Superior temporal gyrus (tissue), 1 donor: Measurements from ENCODE around the gene SNAI3.

ENCODE experiments used
- DNase-seq: peaks from one replicate; pipeline ENCODE4 v3.0.0-alpha.2; 2016; ENCODE audit errors: extremely low spot score

The SNAI3 gene

DNA sequence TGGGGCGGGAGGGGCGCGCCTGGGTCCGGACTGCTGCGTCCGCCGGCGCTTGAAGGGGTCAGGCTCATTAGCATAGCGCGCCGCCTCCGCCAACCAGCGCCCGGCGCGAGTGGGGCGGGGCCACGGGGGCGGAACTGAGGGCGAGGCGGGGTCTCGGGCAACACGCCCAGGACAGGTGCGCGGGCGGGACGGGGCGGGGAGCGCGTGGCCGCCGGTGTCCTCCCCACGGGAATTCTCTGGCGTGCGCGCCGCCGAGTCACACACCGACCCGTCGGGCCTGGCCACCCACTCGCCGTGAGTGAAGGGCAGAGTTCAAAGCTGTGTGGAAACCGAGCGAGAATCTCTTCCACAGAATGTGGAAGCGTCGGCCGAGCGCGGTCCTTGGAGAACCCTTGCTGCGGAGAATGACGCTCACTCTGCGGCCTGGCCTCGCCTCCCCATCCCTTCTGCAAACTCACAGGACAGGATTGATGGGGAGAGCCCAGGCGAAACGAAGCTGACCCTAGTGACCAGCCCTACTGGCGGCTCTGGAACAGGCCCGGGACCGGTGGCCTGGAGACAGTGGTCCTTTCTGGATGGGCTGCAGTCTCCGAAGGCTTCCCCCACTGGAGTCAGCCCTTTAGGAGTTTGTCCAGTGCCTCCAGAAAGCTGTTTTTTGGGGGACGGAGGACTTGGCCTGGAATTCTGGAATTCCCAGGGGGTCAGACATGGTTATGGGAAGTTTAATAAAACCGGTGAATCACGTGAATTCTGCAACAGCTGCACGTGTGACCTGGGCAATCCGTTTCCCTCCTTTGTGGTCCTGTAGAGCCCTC, at the start of gene SNAI3:
SNAI3 (minus strand) TSS at position 69 of the 815 bp plus-strand sequence. CDS start 101 bp downstream, outside the sequence.
- DNase-seq = no peak

GRCh38 chr16:88736088-88736487, 49.8 kb upstream of the SNAI3 start:
- no peak for DNase-seq

GRCh38 chr16:88735616-88736015, 49.3 kb upstream of the SNAI3 start:
- DNase-seq = no peak

- no peak for DNase-seq
These were observed 48.8 kb upstream of the SNAI3 start for GRCh38 chr16:88735121-88735520.

GRCh38 chr16:88734361-88734728, 48.0 kb upstream of the SNAI3 start:
- no peak for DNase-seq

DNA sequence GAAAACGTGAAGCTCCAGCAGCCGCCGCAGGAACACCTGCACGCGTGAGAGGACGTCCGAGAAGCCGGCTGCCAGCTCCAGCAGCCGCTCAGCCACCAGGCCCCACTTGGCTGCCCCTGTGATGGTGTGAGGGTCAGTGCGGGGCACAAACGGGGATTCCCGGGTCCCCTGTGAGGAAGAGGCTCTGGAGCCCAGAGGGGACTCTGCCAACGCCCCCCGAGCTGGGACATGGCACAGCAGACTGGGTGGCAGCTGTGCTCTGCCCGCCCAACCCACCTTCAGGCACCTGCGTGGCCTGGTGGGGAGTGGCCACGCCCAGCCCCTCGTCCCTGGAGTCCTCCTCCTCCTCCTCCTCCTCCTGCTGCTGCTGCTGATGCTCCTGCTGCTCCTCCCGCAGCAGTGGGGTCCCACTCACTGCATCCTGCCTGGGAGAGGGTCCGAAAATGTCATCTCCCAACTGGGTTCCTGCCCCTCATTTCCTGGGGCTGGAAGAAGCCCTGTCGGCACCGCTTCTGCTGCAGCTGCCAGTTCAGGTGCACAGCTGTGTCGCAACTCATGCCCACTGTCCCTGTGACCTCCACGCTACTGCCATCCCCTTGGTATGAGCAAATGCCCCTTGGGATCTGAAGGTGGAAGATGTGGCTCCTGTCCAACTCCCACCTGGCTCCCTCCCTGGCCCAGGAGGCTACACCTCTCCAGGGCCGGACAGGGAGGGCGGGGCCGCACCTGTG, 47.5 kb upstream of the SNAI3 start:
- DNase-seq = no peak

DNA sequence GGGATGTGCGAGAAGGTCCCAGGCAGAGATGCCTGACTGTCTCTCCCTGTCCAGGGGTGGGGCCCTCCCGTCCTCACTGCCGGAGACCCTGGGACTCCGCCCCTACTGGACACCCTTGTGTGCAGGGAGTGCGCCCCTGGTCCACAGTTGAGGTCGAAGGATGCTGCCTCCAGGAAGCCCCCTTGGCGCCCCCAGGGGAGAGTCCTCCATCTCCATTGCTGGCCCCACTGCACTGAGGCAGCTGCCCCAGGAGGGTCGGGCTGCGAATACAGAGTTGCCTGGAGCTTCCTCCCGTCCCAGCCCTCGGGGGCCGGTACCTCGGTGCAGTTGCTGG, 46.6 kb upstream of the SNAI3 start:
- DNase-seq = no peak

GRCh38 chr16:88732172-88732960, 46.1 kb upstream of the SNAI3 start:
- DNase-seq = no peak

GRCh38 chr16:88731699-88732098, 45.4 kb upstream of the SNAI3 start:
- DNase-seq = no peak

DNA sequence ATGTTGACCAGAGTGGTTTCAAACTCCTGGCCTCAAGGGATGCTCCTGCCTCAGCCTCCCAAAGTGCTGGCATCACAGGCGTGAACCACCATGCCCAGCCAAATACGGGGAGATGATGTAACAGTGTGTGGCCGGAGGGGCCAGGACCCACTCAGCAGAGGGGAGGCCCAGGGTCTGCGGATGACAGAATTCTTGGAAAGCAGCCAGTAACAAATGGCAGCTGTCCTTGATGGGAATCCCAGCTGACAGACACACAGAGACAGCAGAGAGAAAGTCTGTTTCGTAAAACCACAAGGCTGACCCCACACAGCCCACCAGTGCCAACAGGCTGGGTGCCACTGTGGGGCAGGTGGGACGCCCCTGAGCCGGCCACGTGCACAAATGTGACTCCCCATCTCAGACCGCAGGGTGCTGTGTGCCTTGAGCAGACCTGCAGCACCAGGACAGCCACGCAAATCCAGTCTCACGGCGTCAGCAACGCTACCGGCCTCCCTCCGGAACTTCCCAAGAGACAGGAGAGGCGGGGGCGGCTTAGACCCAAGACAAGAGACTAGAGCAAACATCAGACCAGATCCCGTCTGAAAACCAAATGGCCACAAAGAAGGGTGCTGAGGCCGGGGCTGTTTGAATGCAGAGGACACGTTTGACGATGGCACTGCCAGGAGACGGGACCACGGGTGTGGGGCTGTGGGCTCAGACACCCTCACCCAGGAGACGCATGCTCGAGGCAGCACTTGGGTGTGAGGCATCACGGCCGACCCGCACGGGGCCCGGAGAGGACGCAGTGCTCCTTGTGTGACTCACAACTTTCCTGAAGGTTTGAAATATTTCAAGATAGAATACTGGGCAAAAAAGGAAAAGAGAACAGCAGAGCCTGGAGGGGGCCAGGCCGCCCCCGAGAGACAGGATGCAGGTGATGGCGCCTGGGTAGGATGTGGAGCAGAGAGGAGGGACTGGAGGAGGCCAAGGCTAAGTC, 44.6 kb upstream of the SNAI3 start:
- DNase-seq = no peak

DNA sequence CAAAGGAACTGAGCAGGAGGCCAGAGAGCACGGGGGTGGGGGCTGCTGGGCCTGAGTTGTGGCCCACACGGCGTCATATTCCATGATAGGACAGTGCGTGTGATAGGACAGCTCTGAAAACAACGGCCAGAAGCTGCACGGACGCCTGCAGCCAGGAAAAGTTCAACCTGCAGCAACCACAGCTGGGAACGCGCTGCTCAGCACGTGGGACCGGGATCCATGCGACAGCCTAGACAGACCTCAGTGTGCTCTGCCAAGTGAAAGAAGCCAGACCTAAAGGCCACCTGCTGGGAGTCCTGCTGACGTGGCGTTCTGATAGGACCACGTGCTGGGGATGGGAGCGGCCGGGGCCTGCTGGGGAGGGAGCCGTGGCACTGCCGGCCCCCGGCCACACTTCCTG, 41.6 kb upstream of the SNAI3 start:
- no peak for DNase-seq

DNA sequence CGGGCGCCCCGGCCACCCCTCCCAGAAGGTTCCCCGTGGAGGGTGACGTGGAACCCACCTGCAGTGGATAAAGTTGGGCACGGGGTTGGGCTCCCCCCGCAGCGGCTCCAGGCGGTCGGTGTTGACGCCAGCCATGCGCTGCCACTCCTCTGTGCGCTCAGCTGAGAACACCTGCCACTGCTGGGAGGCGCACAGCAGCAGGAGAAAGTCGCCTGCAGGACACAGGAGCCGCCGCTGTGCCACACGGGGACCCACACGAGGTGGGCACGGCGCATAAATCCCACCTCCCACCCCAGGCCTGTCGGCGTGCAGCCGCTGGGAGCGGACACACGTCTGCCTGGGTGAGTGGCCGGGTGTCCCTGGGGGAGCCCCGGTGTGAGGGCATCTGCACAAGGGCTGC, 40.7 kb upstream of the SNAI3 start:
- DNase-seq = no peak

DNA sequence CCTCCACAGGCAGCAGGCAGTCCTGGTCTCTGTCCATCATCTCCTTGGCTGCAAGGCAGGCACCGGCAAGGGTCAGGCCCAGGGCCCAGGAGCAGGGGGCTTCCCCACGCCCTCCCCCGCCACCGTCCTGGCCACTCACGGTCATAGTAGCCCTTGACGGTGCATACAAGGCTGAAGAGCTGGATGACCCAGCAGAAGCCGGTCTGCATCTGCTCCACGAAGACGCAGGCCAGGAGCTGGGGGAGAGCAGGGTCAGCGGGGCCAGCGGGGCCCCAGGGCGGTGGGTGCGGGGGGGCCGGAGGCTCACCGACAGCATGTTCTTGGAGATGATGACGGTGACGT, 40.1 kb upstream of the SNAI3 start:
- DNase-seq = no peak

GRCh38 chr16:88725609-88726407, 39.5 kb upstream of the SNAI3 start:
- DNase-seq = no peak

DNA sequence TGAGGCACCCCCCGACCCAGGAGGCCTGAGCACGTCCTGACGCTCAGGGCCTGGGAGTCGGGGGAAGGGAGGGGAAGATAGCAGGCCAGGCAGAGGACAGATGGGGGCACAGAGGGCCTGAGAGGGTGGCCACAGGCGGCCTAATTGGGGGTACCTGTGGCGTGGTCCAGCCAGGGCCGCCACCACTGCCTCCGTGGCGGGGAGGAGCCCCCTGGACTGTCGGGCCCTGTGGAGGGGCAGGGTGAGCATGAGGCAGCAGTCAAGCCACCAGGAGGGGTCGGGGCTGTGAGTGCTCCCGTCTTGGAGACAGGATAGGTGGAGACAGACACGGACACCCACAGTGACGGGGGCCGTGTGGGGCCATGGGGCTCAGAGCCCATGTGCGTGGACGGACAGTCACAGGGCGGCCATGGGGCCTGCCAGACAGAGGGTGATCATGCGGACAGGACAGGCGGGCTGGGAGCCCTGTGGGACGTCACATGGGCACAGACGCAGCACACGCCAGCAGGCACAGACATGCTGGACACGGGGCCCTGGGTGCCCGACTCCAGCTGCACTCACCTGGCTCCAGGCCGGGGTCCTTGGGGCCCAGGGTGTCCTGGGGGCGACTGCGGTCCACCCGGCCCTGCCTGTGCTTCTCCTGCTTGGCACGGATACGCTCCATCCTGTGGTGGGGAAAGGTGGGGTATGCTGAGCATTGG, 38.7 kb upstream of the SNAI3 start:
- DNase-seq = no peak

DNA sequence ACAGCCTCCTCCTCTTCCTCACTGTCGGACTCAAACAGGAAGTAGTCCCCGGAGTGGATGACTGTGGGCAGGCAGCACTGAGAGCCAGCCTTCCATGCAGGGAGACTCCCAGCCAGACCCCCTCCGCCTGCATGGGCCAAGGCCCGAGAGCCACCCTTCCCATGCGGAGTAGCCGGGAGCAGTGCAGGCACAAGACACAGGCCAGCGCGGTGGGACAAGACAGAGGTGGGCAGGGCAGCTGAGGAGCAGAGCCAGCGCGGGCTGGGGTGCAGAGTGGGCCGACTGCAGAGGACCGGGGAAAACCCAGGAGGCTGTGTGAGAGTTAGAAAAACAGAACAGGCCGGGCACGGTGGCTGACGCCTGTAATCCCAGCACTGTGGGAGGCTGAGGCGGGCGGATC, 37.6 kb upstream of the SNAI3 start:
- DNase-seq = no peak

DNA sequence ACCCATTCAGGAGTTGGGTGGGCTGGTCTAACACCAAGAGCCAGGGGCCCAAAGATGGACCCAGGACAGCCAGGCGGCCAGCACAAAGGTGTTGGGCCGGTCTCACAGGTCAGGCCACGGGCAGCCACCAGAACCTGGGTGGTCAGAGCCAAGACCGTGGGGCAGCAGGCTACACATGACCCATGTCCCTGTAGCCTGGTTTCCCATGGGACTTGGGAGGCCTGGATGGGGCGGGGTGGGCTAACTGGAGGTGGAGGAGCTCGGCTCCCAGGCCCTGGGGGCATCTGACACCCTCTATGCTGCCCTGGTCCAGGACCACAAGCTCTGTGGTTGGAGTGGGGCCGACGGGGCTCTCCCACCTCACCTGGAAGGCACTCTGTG, 37.2 kb upstream of the SNAI3 start:
- DNase-seq = no peak

- no peak for DNase-seq
These were observed 36.6 kb upstream of the SNAI3 start for GRCh38 chr16:88722784-88723506.
